DND-41 (cell line): ENCODE results near the gene UFC1.

Experiments used
- CTCF ChIP-seq: IDR thresholded peaks from 2 replicates; pipeline ENCODE4 v1.5.1; 2012; ENCODE audit warnings: borderline replicate concordance, low read length, moderate library complexity, mild to moderate bottlenecking; ENCODE audit not compliant: poor library complexity, severe bottlenecking; ENCODE audit errors: extremely low read depth
- EZH2 ChIP-seq: IDR thresholded peaks from 3 replicates; pipeline ENCODE4 v1.6.1; 2012; ENCODE audit warnings: borderline replicate concordance, low read depth, mild to moderate bottlenecking, moderate library complexity, low read length, inconsistent platforms; ENCODE audit not compliant: severe bottlenecking

GRCh38 chr1:161119092-161119903 lies 34.5 kb upstream of the UFC1 start:
- peak; percentile 52 for TF ChIP-seq CTCF
- no peak for TF ChIP-seq EZH2
